Natural killer cell (primary cell): ENCODE measurements around the gene B3GALT5. TPM values are rescaled to one million over a fixed set of nuclear protein-coding genes. Genes with fewer than 3 reads are reported as not detected.

Experiments
- ATAC-seq, 3 donors: fragments of 150-1000 bp in 2 of 3; fragments of 200-7000 bp in 1 of 3; cut with Tn5 transposase; 1 replicate in 1 of 3; 2 replicates in 2 of 3; pipeline ENCODE4 v1.10.0; 2021; ENCODE audit warnings: mild to moderate bottlenecking in 2 of 3, moderate library complexity in 2 of 3
- DNase-seq, 2 donors: peaks; one replicate each; pipeline versions ENCODE4 v3.0.0 to v3.0.0-alpha.2; 2013 to 2021; ENCODE audit warnings: mixed read lengths in 1 of 2
- H3K27ac ChIP-seq: one replicate; pipeline ENCODE4 v1.5.1; 2013; ENCODE audit warnings: mild to moderate bottlenecking, low read length
- H3K27me3 ChIP-seq: one replicate; pipeline ENCODE4 v1.6.1; 2013; ENCODE audit warnings: low read length; ENCODE audit not compliant: control insufficient read depth, insufficient read depth
- H3K36me3 ChIP-seq: one replicate; pipeline ENCODE4 v1.6.1; 2013; ENCODE audit warnings: low read length; ENCODE audit not compliant: control insufficient read depth, insufficient read depth
- H3K4me1 ChIP-seq: one replicate; pipeline ENCODE4 v1.6.1; 2013; ENCODE audit warnings: low read length; ENCODE audit not compliant: control insufficient read depth, insufficient read depth
- H3K4me3 ChIP-seq: one replicate; pipeline ENCODE4 v1.5.1; 2013; ENCODE audit warnings: low read length
- H3K9me3 ChIP-seq: one replicate; pipeline ENCODE4 v1.6.1; 2013; ENCODE audit warnings: low read length; ENCODE audit not compliant: control insufficient read depth, insufficient read depth
- H3K27ac Mint-ChIP-seq, 2 donors: one replicate each; pipeline ENCODE4 v1.8.0; 2022; ENCODE audit warnings: mild to moderate bottlenecking in 2 of 2, mixed read lengths in 2 of 2, moderate library complexity in 1 of 2
- H3K27me3 Mint-ChIP-seq, 2 donors: one replicate each; pipeline ENCODE4 v1.8.0; 2022; ENCODE audit warnings: low read depth in 2 of 2, mixed read lengths in 2 of 2
- H3K36me3 Mint-ChIP-seq: one replicate; pipeline ENCODE4 v1.8.0; 2022; ENCODE audit warnings: mixed read lengths
- H3K4me1 Mint-ChIP-seq, 2 donors: one replicate each; pipeline ENCODE4 v1.8.0; 2022; ENCODE audit warnings: mixed read lengths in 2 of 2
- H3K4me3 Mint-ChIP-seq: one replicate; pipeline ENCODE4 v1.8.0; 2022; ENCODE audit warnings: mild to moderate bottlenecking, moderate library complexity, mixed read lengths
- H3K9me3 Mint-ChIP-seq, 2 donors: one replicate each; pipeline ENCODE4 v1.8.0; 2022; ENCODE audit warnings: mixed read lengths in 2 of 2
- WGBS: methylation state at CpG from one replicate; pipeline ENCODE4 v1.1.7; 2013; ENCODE audit warnings: missing lambda C conversion rate; ENCODE audit not compliant: insufficient coverage; 5-methylcytosine and 5-hydroxymethylcytosine counted together
- intact Hi-C: fragments of 100-400 bp; cut with micrococcal nuclease; formaldehyde crosslinking; loops from one replicate; pipeline ENCODE4 v1.14.2; 2022
- total RNA-seq, 4 donors: library from RNA; stranded (reverse); fragments of 120-200 nt in 1 of 4; gene quantifications; one replicate each; pipeline versions ENCODE4 v1.2.3 to v1.2.4, GENCODE V29; 2013 to 2022
- TF ChIP-seq, protein P1 (sequence below): fragments of 200-600 bp; IDR thresholded peaks from one replicate; pipeline ENCODE4 v1.8.0; 2022; ENCODE audit warnings: antibody characterized with exemption

The B3GALT5 gene
- total RNA-seq, 3 donors from 2014 or later (not counting 1 experiment from before 2014, with no cell fraction given), result 0.05 TPM; not detected in 2

DNA sequence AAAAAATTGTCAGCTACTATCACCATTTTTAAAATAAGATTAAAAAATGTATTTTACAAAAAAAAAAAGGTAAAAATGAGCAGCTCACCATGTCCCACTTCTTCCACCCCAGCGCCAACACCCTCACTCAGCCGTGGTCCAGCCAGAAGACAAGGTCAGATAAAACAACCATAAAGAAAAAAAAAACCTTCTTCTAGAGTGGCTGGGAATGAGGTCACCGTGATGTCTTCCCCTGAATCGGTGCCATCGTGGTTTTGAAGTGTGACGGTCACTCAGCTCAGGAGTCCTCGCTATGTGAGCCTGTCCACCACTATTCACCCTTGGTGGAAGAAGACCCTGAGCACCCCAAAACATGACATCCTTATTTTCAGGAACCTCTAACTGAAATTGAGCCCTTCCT is 38.1 kb downstream of the B3GALT5 start:
- Histone ChIP-seq H3K4me3 (no peak overlapping the region), H3K9me3 (peaks cover 5% of the 10 kb centered on the region), H3K36me3 (no peaks in the 10 kb centered on the region), H3K27ac (no peak overlapping the region), H3K27me3 (no peaks in the 10 kb centered on the region), H3K4me1 (no peaks in the 10 kb centered on the region)
- peaks cover 2% of the 10 kb centered on the region in 2 donors for H3K9me3 Mint-ChIP-seq
- DNase-seq (no peak), ATAC-seq (no peak)
- no peaks in the 10 kb centered on the region for H3K4me1 Mint-ChIP-seq
- H3K27ac Mint-ChIP-seq, result no peak overlapping the region
- TF ChIP-seq, protein P1, sequence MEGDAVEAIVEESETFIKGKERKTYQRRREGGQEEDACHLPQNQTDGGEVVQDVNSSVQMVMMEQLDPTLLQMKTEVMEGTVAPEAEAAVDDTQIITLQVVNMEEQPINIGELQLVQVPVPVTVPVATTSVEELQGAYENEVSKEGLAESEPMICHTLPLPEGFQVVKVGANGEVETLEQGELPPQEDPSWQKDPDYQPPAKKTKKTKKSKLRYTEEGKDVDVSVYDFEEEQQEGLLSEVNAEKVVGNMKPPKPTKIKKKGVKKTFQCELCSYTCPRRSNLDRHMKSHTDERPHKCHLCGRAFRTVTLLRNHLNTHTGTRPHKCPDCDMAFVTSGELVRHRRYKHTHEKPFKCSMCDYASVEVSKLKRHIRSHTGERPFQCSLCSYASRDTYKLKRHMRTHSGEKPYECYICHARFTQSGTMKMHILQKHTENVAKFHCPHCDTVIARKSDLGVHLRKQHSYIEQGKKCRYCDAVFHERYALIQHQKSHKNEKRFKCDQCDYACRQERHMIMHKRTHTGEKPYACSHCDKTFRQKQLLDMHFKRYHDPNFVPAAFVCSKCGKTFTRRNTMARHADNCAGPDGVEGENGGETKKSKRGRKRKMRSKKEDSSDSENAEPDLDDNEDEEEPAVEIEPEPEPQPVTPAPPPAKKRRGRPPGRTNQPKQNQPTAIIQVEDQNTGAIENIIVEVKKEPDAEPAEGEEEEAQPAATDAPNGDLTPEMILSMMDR, result no peak
- H3K4me3 Mint-ChIP-seq, result no peak overlapping the region
- peaks cover 2 to 16% of the 10 kb centered on the region in 2 donors for H3K27me3 Mint-ChIP-seq
- no peaks in the 10 kb centered on the region for H3K36me3 Mint-ChIP-seq
- WGBS, result 68% methylated on average over 7 of the region's 7 CpGs
- intact Hi-C loops, result no loop called here

DNA sequence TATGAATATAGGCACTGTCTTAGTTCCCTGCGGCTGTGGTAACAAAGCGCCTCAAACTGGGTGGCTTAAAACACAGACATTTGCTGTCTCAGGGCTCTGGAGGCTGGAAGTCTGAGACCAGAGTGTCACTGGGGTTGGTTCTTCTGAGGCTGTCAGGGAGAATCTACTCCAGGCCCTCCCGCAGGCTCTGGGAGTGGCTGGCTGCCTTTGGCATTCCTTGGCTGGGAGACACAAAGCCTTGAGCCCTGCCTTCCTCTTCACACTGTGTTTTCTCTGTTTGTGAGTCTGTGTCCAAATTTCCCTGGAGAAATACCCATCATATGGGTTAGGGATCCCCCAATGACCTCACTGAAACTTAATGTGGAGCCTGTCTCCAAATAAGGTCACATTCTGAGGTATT is 38.5 kb downstream of the B3GALT5 start:
- H3K27me3 ChIP-seq, result no peaks in the 10 kb centered on the region
- no peaks in the 10 kb centered on the region for H3K4me1 Mint-ChIP-seq
- peaks cover 2 to 15% of the 10 kb centered on the region in 2 donors for H3K27me3 Mint-ChIP-seq
- H3K36me3 ChIP-seq, result no peaks in the 10 kb centered on the region
- 88% methylated on average over 3 of the region's 3 CpGs for WGBS
- H3K36me3 Mint-ChIP-seq, result no peaks in the 10 kb centered on the region
- H3K27ac Mint-ChIP-seq, result no peak overlapping the region
- TF ChIP-seq, protein P1, result no peak
- intact Hi-C loops, result no loop called here
- ATAC-seq, result no peak
- H3K4me1 ChIP-seq, result no peaks in the 10 kb centered on the region
- no peak overlapping the region for H3K27ac ChIP-seq
- no peak overlapping the region for H3K4me3 Mint-ChIP-seq
- peaks cover 5% of the 10 kb centered on the region for H3K9me3 ChIP-seq
- no peak for DNase-seq
- no peak overlapping the region for H3K4me3 ChIP-seq
- H3K9me3 Mint-ChIP-seq, result peaks cover 2% of the 10 kb centered on the region in 2 donors

DNA sequence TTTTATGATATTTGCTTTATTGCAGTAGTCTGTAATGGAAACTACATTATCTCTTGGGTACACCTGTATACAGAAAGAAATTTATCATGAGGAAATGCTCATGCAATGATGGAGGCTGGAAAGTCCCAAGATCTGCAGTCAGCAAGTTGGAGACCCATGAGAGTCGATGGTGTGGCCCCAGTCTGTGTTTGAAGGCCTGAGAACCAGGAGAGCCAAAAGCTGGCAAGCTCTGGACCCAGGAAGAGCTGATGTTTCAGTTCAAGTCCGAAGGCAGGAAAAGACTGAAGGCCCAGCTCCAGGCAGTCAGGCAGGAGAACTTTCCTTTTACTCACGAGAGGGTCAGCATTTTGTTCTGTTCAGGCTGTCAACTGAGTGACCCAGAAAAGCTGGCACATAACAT is 42.2 kb downstream of the B3GALT5 start:
- DNase-seq (no peak), ATAC-seq (no peak)
- Mint-ChIP-seq H3K4me3 (no peak overlapping the region), H3K27ac (no peak overlapping the region), H3K27me3 (peaks cover 8 to 16% of the 10 kb centered on the region in 2 donors), H3K36me3 (no peaks in the 10 kb centered on the region), H3K4me1 (no peaks in the 10 kb centered on the region), H3K9me3 (peaks cover 0 to 2% of the 10 kb centered on the region in 2 donors)
- no peak overlapping the region for H3K27ac ChIP-seq
- intact Hi-C loops, result no loop called here
- H3K9me3 ChIP-seq, result peaks cover 5% of the 10 kb centered on the region
- H3K27me3 ChIP-seq, result no peaks in the 10 kb centered on the region
- no peak overlapping the region for H3K4me3 ChIP-seq
- TF ChIP-seq, protein P1, result no peak
- 75% methylated on average over 3 of the region's 3 CpGs for WGBS
- H3K36me3 ChIP-seq, result no peaks in the 10 kb centered on the region
- H3K4me1 ChIP-seq, result no peaks in the 10 kb centered on the region

DNA sequence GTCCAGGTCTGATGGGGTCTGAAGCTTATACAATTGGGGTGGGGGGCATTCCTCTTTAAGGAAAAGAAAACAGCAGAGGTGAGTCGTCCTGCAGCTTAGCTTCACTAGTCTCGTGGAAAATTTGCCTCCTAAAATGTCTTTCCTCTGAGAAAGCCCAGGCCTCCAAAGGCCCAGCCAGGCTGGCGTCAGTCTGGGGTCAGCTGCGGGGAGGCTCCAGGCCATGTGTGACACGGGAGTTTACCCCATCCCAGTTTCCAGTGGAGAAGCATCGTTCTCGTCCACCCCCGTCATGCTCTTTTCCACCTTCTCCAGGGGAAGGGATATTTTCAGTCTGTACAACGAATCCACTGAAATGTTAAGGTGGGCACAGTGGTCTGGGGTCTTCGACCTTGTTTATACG is 42.8 kb downstream of the B3GALT5 start:
- Histone ChIP-seq H3K9me3 (peaks cover 5% of the 10 kb centered on the region), H3K4me3 (no peak overlapping the region), H3K4me1 (no peaks in the 10 kb centered on the region), H3K36me3 (no peaks in the 10 kb centered on the region), H3K27ac (no peak overlapping the region), H3K27me3 (no peaks in the 10 kb centered on the region)
- Mint-ChIP-seq H3K27me3 (peaks cover 8 to 23% of the 10 kb centered on the region in 2 donors), H3K36me3 (no peaks in the 10 kb centered on the region), H3K4me1 (no peaks in the 10 kb centered on the region), H3K27ac (no peak overlapping the region), H3K4me3 (no peak overlapping the region), H3K9me3 (peaks cover 0 to 2% of the 10 kb centered on the region in 2 donors)
- WGBS, result 87% methylated on average over 11 of the region's 11 CpGs
- DNase-seq (no peak), ATAC-seq (no peak)
- TF ChIP-seq, protein P1, result no peak
- intact Hi-C loops, result no loop called here
